Amygdala (tissue), 56 donors: Measurements from ENCODE around the gene UBE2R2.
A peak's percentile ranks its signal among the peaks of the same experiment; 100 is the strongest.
"Not testable (repeated sequence)": the region's sequence is repeated elsewhere in the genome, so short reads cannot be mapped to it uniquely, and the experiment has no call there.

Source experiments
- DNase-seq, 56 donors: peaks; one replicate each; lab custom pipeline; 2025; lab: John Stamatoyannopoulos, UW

Gene UBE2R2

GRCh38 chr9:33797837-33798236, 19.1 kb upstream of the UBE2R2 start:
- DNase-seq, result no peak

- no peak for DNase-seq
Measured at GRCh38 chr9:33798545-33798944, 18.4 kb upstream of the UBE2R2 start.

GRCh38 chr9:33799928-33800704, 16.8 kb upstream of the UBE2R2 start:
- no peak for DNase-seq

GRCh38 chr9:33800886-33801285, 16.1 kb upstream of the UBE2R2 start:
- no peak for DNase-seq

- DNase-seq, result not testable (repeated sequence)
Measured at GRCh38 chr9:33801943-33802500, 14.9 kb upstream of the UBE2R2 start.

- DNase-seq, result not testable (repeated sequence)
Measured at GRCh38 chr9:33804196-33804595, 12.8 kb upstream of the UBE2R2 start.

- DNase-seq, result not testable (repeated sequence)
Measured at GRCh38 chr9:33807156-33807555, 9.8 kb upstream of the UBE2R2 start.

GRCh38 chr9:33808979-33809322, 8.0 kb upstream of the UBE2R2 start:
- not testable (repeated sequence) for DNase-seq

GRCh38 chr9:33809506-33809905, 7.5 kb upstream of the UBE2R2 start:
- no peak for DNase-seq

- peak in 21 of 56 donors; percentile 4 to 66 (median 22) for DNase-seq
Measured at GRCh38 chr9:33813712-33814641, 3.0 kb upstream of the UBE2R2 start.

- DNase-seq, result no peak
Measured at GRCh38 chr9:33815781-33816180, 1.2 kb upstream of the UBE2R2 start.

- peak in 45 of 56 donors; percentile 27 to 85 (median 64) for DNase-seq
Measured at GRCh38 chr9:33817327-33818166, 587 bp downstream of the UBE2R2 start.

- peak in 14 of 56 donors; percentile 24 to 71 (median 46) for DNase-seq
Measured at GRCh38 chr9:33818167-33818846, 1.3 kb downstream of the UBE2R2 start.

- no peak for DNase-seq
Measured at GRCh38 chr9:33818847-33819500, 2.0 kb downstream of the UBE2R2 start.

- DNase-seq, result no peak
Measured at GRCh38 chr9:33820231-33820745, 3.3 kb downstream of the UBE2R2 start.

- DNase-seq, result no peak
Measured at GRCh38 chr9:33823801-33824200, 6.8 kb downstream of the UBE2R2 start.

GRCh38 chr9:33827285-33827684, 10.3 kb downstream of the UBE2R2 start:
- DNase-seq, result not testable (repeated sequence)

GRCh38 chr9:33829641-33830230, 12.8 kb downstream of the UBE2R2 start:
- DNase-seq, result not testable (repeated sequence)
